ENCODE measurements around the gene RAB25.
"Not testable (repeated sequence)": the region's sequence is repeated elsewhere in the genome, so short reads cannot be mapped to it uniquely, and the experiment has no call there.

Gene RAB25

DNA sequence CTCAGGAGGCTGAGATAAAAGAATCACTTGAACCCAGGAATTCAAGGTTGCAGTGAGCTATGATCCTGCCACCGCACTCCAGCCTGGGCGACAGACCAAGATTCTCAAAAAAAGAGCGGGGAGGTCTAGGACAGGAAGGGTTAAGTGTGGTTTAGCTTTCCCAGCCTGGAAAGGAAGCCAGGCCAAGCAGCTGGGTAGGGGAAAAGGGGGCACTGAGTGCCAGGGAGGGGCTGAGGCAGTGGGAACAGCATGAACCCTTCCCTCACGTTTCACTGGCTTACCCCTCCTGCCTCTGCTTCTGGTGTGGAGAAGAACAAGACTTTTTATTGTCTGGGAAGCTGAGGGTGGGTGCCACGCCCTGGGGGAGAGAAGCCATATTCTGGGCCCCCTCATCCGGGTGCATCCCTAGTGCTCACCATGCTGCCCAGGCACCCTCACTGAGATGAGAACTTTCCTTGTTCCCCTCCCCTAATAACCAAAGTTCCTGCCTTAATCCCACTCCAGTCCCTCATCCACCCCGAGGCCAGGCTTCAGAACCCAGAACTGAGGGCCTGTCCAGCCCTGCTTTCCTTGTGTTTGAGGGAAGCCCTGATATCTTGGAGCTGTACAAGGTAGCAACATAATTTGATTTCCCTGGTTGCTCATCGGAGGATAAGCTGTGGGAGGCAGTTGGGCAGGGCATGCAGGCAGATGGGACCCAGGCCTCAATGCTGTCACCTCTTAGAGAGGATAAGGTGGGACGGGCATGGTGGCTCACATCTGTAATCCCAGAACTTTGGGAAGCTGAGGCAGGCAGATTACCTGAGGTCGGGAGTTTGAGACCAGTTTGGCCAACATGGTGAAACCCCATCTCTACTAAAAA, 51.5 kb downstream of the RAB25 start:
- no peak overlapping the region for H3K4me3 ChIP-seq (ENCODE audit: low read depth, low read length)
- no peak for DNase-seq (ENCODE audit: low read depth)

DNA sequence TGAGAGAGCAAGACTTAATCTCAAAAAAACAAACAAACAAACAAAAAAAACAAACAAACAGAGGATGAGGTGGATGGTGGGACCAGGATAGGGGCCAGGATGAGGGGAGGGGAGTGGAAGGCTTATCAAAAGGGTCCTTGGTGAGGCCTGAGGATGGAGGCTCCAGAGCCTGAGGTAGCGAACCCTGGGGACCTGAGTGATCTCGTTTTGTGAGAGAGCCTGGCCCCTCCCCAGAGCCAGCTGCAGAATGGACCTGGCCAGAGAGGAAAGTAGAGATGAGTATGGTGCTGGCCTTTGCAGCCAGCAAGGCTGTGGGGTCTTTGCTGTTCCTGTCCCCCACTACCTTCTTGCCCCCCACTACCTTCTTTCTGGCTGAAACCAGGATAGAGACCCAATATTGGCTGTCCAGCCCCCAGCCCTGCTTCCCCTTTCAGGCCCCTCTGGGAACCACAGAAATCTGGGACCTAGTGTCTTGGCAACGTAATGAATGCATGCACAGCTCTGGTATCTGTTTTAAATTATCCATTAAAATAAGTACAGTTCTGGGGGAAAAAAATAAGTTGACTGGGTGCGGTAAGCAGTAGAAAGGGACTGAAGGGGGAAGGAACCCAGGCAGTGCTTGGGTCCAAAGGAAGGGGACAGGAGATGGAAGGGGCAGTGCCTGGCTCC, 52.5 kb downstream of the RAB25 start:
- DNase-seq (ENCODE audit: low read depth): no peak
- H3K4me3 ChIP-seq (ENCODE audit: low read depth, low read length): peak overlapping the region; percentile 100

- DNase-seq (ENCODE audit: low read depth): peak; percentile 95
- H3K4me3 ChIP-seq (ENCODE audit: low read depth, low read length): peak within 1 kb of the TSS; percentile 100
Measured at GRCh38 chr1:156114101-156114918, 53.4 kb downstream of the RAB25 start, which contains the start of gene LMNA. Gene LMNA, plus strand, starts transcription at chr1:156114711. Its CDS starts 208 bp downstream, at chr1:156114919.

DNA sequence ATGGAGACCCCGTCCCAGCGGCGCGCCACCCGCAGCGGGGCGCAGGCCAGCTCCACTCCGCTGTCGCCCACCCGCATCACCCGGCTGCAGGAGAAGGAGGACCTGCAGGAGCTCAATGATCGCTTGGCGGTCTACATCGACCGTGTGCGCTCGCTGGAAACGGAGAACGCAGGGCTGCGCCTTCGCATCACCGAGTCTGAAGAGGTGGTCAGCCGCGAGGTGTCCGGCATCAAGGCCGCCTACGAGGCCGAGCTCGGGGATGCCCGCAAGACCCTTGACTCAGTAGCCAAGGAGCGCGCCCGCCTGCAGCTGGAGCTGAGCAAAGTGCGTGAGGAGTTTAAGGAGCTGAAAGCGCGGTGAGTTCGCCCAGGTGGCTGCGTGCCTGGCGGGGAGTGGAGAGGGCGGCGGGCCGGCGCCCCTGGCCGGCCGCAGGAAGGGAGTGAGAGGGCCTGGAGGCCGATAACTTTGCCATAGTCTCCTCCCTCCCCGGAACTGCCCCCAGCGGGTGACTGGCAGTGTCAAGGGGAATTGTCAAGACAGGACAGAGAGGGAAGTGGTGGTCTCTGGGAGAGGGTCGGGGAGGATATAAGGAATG, 54.1 kb downstream of the RAB25 start:
- DNase-seq (ENCODE audit: low read depth): no peak
- peak overlapping the region; percentile 100 for H3K4me3 ChIP-seq (ENCODE audit: low read depth, low read length)

DNA sequence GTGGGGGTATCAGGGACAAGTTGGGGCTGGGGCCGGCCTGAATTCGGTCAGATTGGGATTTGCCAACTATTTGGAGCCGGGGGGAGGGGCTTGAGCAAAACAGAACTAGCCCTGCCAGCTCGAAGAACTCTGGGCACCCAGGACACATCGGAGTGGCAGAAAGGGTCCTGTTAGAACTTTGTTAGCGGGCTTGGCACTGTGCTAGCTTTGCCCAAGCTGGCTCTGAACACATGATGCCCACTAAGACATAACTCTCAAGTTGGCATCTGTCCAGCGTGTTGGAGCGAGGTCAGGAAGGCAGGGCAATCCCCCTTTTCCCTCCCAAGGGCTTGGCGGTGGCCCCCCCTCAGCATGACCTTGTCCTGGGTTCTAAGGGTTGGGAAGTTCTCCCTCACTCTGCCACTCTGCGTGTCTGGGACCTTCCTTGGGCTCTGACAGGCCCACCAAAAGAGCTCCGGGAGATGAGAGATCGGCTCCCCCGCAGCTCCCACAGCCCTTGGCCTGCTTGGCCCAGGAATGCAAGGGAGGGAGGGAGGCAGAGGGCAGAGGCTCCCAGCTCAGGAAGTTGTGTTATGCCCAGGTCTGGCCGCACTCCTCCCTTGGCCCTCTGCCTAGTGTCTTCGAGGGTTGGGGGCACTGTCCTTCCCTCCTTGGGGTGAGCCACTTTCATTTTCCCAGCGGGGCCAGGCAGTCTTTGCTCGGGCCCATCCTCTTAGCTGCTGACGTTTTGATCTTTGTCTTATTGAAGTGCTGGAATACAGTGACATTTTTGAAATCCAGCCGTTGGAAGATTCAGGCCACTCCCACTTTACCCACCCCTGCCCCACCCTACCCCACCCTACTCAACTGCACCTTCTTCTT, 54.8 kb downstream of the RAB25 start:
- DNase-seq (ENCODE audit: low read depth): no peak
- peak overlapping the region; percentile 100 for H3K4me3 ChIP-seq (ENCODE audit: low read depth, low read length)

GRCh38 chr1:156116731-156117130, 55.8 kb downstream of the RAB25 start:
- H3K4me3 ChIP-seq (ENCODE audit: low read depth, low read length): peak overlapping the region; percentile 100
- DNase-seq (ENCODE audit: low read depth): not testable (repeated sequence)

- peak overlapping the region; percentile 100 for H3K4me3 ChIP-seq (ENCODE audit: low read depth, low read length)
- DNase-seq (ENCODE audit: low read depth): no peak
Measured at GRCh38 chr1:156117414-156118176, 56.6 kb downstream of the RAB25 start.

DNA sequence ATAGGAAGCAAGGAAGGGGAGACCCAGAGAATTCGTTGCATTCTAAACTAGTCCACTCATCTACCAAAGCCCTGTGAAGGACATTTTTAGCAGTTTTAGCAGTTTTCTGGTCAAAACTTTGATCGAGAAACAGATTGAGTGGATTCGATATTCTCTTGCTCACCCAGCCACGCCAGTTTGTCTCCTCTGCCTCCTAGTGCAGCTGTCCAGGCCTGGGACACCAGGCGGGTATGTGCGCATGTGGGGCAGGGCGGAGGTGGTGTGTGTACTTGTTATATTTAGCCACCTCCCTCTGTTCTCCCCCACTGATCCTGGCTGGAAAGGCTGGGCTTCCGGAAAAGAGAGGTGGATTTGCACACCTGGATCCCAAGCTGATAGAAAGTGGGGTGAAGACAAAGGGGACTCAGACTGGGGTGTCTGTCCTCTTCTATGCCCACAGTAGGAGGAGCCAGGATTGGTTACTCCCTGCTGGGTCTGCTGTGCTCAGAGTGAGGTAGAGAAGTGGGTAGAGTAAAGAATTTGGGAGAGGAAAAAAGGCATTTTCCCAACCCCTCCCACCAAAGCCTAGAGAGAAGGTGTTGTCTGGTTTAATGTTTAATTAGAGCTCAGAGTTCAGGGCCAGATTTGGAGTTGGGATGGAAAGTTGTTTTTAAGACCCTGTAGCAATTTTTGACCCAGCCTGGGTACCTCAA, 57.4 kb downstream of the RAB25 start:
- DNase-seq (ENCODE audit: low read depth): no peak
- H3K4me3 ChIP-seq (ENCODE audit: low read depth, low read length): peak overlapping the region; percentile 100

- no peak for DNase-seq (ENCODE audit: low read depth)
- peak overlapping the region; percentile 29 for H3K4me3 ChIP-seq (ENCODE audit: low read depth, low read length)
Measured at GRCh38 chr1:156119503-156120209, 58.7 kb downstream of the RAB25 start.

Measured in skeletal muscle cell (primary cell).